ENCODE measurements around the gene EPS15.

DNA sequence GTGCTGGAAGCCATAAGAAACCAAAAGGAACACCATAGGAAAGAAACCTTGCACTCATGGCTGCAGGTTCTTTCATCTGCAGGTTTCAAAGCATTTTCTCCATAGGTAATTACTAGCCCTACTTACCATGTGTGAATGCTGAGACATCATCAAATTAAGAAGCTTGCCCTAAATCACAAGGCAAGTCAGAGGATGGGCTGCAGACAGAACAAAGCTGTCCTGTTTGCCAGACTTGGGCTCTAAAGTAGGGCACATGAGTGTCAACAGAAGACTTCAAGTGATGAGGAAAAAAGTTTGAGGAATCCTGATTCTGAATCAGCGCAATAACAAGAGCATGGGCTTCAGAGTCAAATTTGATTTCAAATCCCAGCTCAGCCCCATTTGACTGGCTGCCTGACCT lies 5.8 kb upstream of the EPS15 start:
- TF ChIP-seq, protein P1, sequence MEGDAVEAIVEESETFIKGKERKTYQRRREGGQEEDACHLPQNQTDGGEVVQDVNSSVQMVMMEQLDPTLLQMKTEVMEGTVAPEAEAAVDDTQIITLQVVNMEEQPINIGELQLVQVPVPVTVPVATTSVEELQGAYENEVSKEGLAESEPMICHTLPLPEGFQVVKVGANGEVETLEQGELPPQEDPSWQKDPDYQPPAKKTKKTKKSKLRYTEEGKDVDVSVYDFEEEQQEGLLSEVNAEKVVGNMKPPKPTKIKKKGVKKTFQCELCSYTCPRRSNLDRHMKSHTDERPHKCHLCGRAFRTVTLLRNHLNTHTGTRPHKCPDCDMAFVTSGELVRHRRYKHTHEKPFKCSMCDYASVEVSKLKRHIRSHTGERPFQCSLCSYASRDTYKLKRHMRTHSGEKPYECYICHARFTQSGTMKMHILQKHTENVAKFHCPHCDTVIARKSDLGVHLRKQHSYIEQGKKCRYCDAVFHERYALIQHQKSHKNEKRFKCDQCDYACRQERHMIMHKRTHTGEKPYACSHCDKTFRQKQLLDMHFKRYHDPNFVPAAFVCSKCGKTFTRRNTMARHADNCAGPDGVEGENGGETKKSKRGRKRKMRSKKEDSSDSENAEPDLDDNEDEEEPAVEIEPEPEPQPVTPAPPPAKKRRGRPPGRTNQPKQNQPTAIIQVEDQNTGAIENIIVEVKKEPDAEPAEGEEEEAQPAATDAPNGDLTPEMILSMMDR (IDR thresholded peaks at IDR 0.05), result no peak
- no peak for TF ChIP-seq EZH2phosphoT487 (IDR thresholded peaks at IDR 0.05)

All from neural progenitor cell (in vitro differentiated cells).